Naive thymus-derived CD4-positive, alpha-beta T cell (primary cell): Measurements from ENCODE around the gene PEF1. TPM values are rescaled to one million over a fixed set of nuclear protein-coding genes. Genes with fewer than 3 reads are reported as not detected.
A peak's percentile ranks its signal among the peaks of the same experiment; 100 is the strongest.

ENCODE experiments used
- ATAC-seq: fragments of 150-1000 bp; cut with Tn5 transposase; 2 replicates; pipeline ENCODE4 v1.10.0; 2021; ENCODE audit warnings: mild to moderate bottlenecking, moderate library complexity
- CTCF ChIA-PET: fragments of 350-600 bp; sonication (Branson Sonifier 250); formaldehyde crosslinking; loops from one replicate; lab custom pipeline; 2021; ENCODE audit warnings: antibody characterized with exemption; lab: Charles Lee
- POLR2A ChIA-PET: fragments of 350-600 bp; sonication (Branson Sonifier 250); formaldehyde crosslinking; loops from one replicate; lab custom pipeline; 2021; ENCODE audit warnings: antibody characterized with exemption, inconsistent platforms; lab: Charles Lee
- DNase-seq, 9 donors: peaks; one replicate each; pipeline versions ENCODE4 v3.0.0 to v3.0.0-alpha.2; 2020 to 2022; ENCODE audit warnings: mixed read lengths in 1 of 9
- H3K27ac ChIP-seq: one replicate; pipeline ENCODE4 v1.7.0; 2013; ENCODE audit warnings: mild to moderate bottlenecking, low read depth, low read length, moderate library complexity
- H3K27me3 ChIP-seq, 2 donors: one replicate each; pipeline ENCODE4 v1.7.0; 2013; ENCODE audit warnings: low read length in 2 of 2, mild to moderate bottlenecking in 2 of 2, moderate library complexity in 2 of 2; ENCODE audit not compliant: control insufficient read depth in 2 of 2, insufficient read depth in 2 of 2
- H3K36me3 ChIP-seq, 3 experiments: 1 replicate in 2 of 3; 2 replicates in 1 of 3; pipeline ENCODE4 v1.7.0; 2013; ENCODE audit warnings: low read length in 3 of 3, mild to moderate bottlenecking in 3 of 3, moderate library complexity in 1 of 3; ENCODE audit not compliant: insufficient read depth in 3 of 3, control insufficient read depth in 2 of 3
- H3K4me1 ChIP-seq, 2 donors: one replicate each; pipeline ENCODE4 v1.7.0; 2013; ENCODE audit warnings: low read length in 2 of 2, mild to moderate bottlenecking in 2 of 2, moderate library complexity in 1 of 2; ENCODE audit not compliant: control insufficient read depth in 2 of 2, insufficient read depth in 2 of 2
- H3K4me3 ChIP-seq: 2 replicates; pipeline ENCODE4 v1.7.0; 2013; ENCODE audit warnings: mild to moderate bottlenecking, low read length
- H3K9me3 ChIP-seq, 3 experiments: 1 replicate in 2 of 3; 2 replicates in 1 of 3; pipeline ENCODE4 v1.7.0; 2013; ENCODE audit warnings: low read length in 3 of 3; ENCODE audit not compliant: control insufficient read depth in 2 of 3
- H3K27ac Mint-ChIP-seq, 9 donors: one replicate each; pipeline ENCODE4 v1.8.0; 2020 to 2022; ENCODE audit warnings: mixed read lengths in 9 of 9, mild to moderate bottlenecking in 8 of 9, moderate library complexity in 5 of 9, inconsistent platforms in 2 of 9
- H3K27me3 Mint-ChIP-seq, 5 donors: one replicate each; pipeline ENCODE4 v1.8.0; 2021 to 2022; ENCODE audit warnings: mixed read lengths in 5 of 5, mild to moderate bottlenecking in 1 of 5
- H3K36me3 Mint-ChIP-seq, 5 donors: one replicate each; pipeline ENCODE4 v1.8.0; 2020 to 2022; ENCODE audit warnings: mixed read lengths in 5 of 5, mild to moderate bottlenecking in 3 of 5, inconsistent platforms in 1 of 5
- H3K4me1 Mint-ChIP-seq, 7 donors: one replicate each; pipeline ENCODE4 v1.8.0; 2020 to 2022; ENCODE audit warnings: mixed read lengths in 7 of 7, mild to moderate bottlenecking in 3 of 7, inconsistent platforms in 1 of 7
- H3K4me3 Mint-ChIP-seq, 10 donors: one replicate each; pipeline ENCODE4 v1.8.0; 2020 to 2022; ENCODE audit warnings: mild to moderate bottlenecking in 10 of 10, mixed read lengths in 10 of 10, moderate library complexity in 6 of 10, inconsistent platforms in 2 of 10
- H3K9me3 Mint-ChIP-seq, 11 donors: one replicate each; pipeline ENCODE4 v1.8.0; 2020 to 2022; ENCODE audit warnings: mixed read lengths in 11 of 11, mild to moderate bottlenecking in 4 of 11, inconsistent platforms in 1 of 11, moderate library complexity in 1 of 11
- intact Hi-C, 2 donors: fragments of 100-400 bp; cut with micrococcal nuclease; formaldehyde crosslinking; loops; one replicate each; pipeline ENCODE4 v1.15.1; 2023
- polyA plus RNA-seq, 2 donors: library from polyadenylated mRNA; unstranded; fragments of 300-500 nt; fragmentation: Illumina TruSeq; gene quantifications; one replicate each; pipeline ENCODE4 v1.2.3, GENCODE V29; 2021
- total RNA-seq, 6 experiments: library from RNA in 5 of 6; stranded (reverse) in 5 of 6; gene quantifications; 1 replicate in 5 of 6; 2 replicates in 1 of 6; pipeline ENCODE4 v1.2.3 and lab custom pipeline; 2021 to 2026

Gene PEF1
- total and polyA plus RNA-seq, 7 experiments from 2014 or later: 37.7 to 87.7 (median 45.5) TPM

DNA sequence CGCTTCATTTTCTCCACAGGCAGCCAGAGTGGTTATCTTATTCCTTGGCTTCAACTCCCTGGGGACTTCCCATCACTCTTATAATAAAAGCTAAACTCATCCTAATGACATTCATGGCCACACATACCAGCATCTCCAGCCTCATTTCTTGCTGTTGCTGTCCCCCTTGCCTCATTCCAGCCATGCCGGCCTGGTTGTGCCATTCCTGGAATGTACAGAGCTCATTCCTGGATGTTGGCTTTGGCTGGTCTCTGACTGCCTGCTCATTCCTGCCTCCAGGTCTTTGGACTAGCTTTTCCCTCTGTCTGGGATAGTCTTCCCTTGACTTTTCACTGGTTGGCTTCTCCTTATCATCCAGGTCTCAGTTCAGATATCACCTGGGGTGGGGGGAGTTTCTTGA lies 2.4 kb upstream of the PEF1 start:
- peaks cover 0 to 4% (median 0%) of the 10 kb centered on the region in 11 donors for H3K9me3 Mint-ChIP-seq
- intact Hi-C loops: loop anchor here (5.0 to 10.0 kb wide), 5 partner anchors 288 to 690 kb away; partner anchors contain the start of genes PUM1 (in 2 of the 2), CCDC28B (in 1 of the 2), DCDC2B (in 1 of the 2) and IQCC (in 1 of the 2)
- peaks cover 0 to 4% (median 0%) of the 10 kb centered on the region in 5 donors for H3K27me3 Mint-ChIP-seq
- H3K36me3 Mint-ChIP-seq: no peaks in the 10 kb centered on the region
- ATAC-seq: no peak
- ChIA-PET CTCF (interaction anchor here (0.9 to 1.0 kb wide), 2 partner anchors 17 to 316 kb away, joined by 3 read pairs; no protein-coding TSS in a partner anchor), POLR2A (no interaction called here)
- Histone ChIP-seq H3K27ac (no peak overlapping the region), H3K36me3 (peaks cover 0 to 8% (median 0%) of the 10 kb centered on the region in 3 experiments), H3K9me3 (no peaks in the 10 kb centered on the region), H3K4me3 (no peak overlapping the region), H3K27me3 (no peaks in the 10 kb centered on the region), H3K4me1 (peaks cover 18 to 20% of the 10 kb centered on the region in 2 donors)
- no peak for DNase-seq
- H3K4me1 Mint-ChIP-seq: peaks cover 18 to 47% (median 40%) of the 10 kb centered on the region in 7 donors
- H3K4me3 Mint-ChIP-seq: peak overlapping the region in 9 of 10 donors; percentile 6 to 100 (median 46)
- peak overlapping the region in 7 of 9 donors; percentile 0 to 99 (median 24) for H3K27ac Mint-ChIP-seq

DNA sequence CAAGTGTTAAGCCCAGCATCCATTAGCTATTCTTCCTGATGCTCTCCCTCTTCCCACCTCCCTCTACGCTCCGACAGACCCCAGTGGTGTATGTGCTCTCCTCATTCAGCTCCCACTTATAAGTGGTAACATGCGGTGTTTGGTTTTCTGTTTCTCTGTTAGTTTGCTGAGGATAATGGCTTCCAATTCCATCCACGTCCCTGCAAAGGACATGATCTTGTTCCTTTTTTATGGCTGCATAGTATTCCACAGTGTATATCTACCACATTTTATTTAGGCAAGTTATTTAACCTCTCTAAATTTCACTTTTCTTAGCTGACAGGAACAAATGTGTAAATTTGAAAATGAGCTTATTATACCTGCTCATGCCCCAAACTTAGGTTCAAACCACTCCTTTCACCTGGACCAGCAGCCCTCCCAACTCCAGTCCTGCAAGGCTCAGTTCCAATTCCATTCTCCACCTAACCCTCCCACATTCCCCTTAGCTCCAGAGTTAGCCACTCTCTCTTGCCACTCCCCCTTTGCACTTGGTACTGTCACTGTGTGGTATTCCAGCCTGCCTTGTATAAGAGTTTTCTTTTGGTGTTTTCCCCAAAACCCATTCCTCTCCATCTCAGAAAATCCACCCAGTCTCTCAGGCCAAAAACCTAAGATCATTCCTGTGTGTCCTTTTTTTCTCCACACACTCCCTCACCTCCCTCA lies 1.7 kb upstream of the PEF1 start:
- Mint-ChIP-seq H3K9me3 (peaks cover 0 to 4% (median 0%) of the 10 kb centered on the region in 11 donors), H3K27ac (peak overlapping the region in 8 of 9 donors; percentile 55 to 100 (median 99)), H3K4me3 (peak overlapping the region; percentile 20 to 100 (median 98)), H3K4me1 (peaks cover 18 to 47% (median 40%) of the 10 kb centered on the region in 7 donors), H3K27me3 (peaks cover 0 to 2% (median 0%) of the 10 kb centered on the region in 5 donors), H3K36me3 (no peaks in the 10 kb centered on the region)
- H3K9me3 ChIP-seq: no peaks in the 10 kb centered on the region
- H3K27me3 ChIP-seq: no peaks in the 10 kb centered on the region
- DNase-seq: no peak
- ChIA-PET CTCF (interaction anchor here (0.9 to 1.0 kb wide), 2 partner anchors 18 to 317 kb away, joined by 3 read pairs; no protein-coding TSS in a partner anchor), POLR2A (no interaction called here)
- peaks cover 0 to 8% (median 0%) of the 10 kb centered on the region in 3 experiments for H3K36me3 ChIP-seq
- peaks cover 20 to 21% of the 10 kb centered on the region in 2 donors for H3K4me1 ChIP-seq
- ATAC-seq: no peak
- no peak overlapping the region for H3K27ac ChIP-seq
- no peak overlapping the region for H3K4me3 ChIP-seq
- intact Hi-C loops: loop anchor here (5.0 to 10.0 kb wide), 5 partner anchors 288 to 691 kb away; partner anchors contain the start of genes PUM1 (in 2 of the 2), CCDC28B (in 1 of the 2), DCDC2B (in 1 of the 2) and IQCC (in 1 of the 2)

DNA sequence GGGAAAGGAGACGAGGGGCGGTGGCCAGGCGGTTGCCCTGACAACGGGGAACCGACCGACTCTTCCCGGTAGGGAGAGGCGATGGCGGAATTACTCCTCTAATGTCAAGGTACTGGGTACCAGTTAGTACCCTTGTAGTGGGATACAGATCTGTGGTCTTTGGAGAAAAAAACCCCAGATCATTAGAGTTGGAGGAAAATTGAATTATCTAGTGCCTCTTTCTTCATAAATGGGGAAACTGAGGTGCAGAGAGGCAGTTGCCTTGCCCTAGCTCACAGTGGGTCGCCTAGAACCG lies 545 bp upstream of the PEF1 start:
- Mint-ChIP-seq H3K9me3 (peaks cover 0 to 4% (median 0%) of the 10 kb centered on the region in 11 donors), H3K27ac (peak overlapping the region; percentile 98 to 100 (median 99)), H3K27me3 (no peaks in the 10 kb centered on the region), H3K4me1 (peaks cover 18 to 47% (median 40%) of the 10 kb centered on the region in 7 donors), H3K4me3 (peak overlapping the region; percentile 92 to 100 (median 98)), H3K36me3 (no peaks in the 10 kb centered on the region)
- Histone ChIP-seq H3K4me1 (peaks cover 22 to 28% of the 10 kb centered on the region in 2 donors), H3K27me3 (no peaks in the 10 kb centered on the region), H3K4me3 (peak overlapping the region; percentile 91), H3K36me3 (peaks cover 0 to 8% (median 0%) of the 10 kb centered on the region in 3 experiments), H3K9me3 (no peaks in the 10 kb centered on the region), H3K27ac (peak overlapping the region; percentile 98)
- no peak for ATAC-seq
- intact Hi-C loops: loop anchor here (1.0 to 10.0 kb wide), 12 partner anchors 144 to 1172 kb away; partner anchors contain the start of genes PUM1 (in 2 of the 2), RBBP4 (in 2 of the 2), TMEM39B (in 2 of the 2) and ZBTB8OS (in 2 of the 2)
- ChIA-PET POLR2A (interaction anchor here (0.6 to 1.9 kb wide), 7 partner anchors 139 to 1061 kb away, joined by 3 to 6 read pairs (median 4); partner anchors contain the start of genes BSDC1, PTP4A2, SNRNP40 and ZCCHC17), CTCF (interaction anchor here (0.8 to 1.0 kb wide), 2 partner anchors 19 to 144 kb away, joined by 3 to 4 read pairs; no protein-coding TSS in a partner anchor)
- DNase-seq: no peak

DNA sequence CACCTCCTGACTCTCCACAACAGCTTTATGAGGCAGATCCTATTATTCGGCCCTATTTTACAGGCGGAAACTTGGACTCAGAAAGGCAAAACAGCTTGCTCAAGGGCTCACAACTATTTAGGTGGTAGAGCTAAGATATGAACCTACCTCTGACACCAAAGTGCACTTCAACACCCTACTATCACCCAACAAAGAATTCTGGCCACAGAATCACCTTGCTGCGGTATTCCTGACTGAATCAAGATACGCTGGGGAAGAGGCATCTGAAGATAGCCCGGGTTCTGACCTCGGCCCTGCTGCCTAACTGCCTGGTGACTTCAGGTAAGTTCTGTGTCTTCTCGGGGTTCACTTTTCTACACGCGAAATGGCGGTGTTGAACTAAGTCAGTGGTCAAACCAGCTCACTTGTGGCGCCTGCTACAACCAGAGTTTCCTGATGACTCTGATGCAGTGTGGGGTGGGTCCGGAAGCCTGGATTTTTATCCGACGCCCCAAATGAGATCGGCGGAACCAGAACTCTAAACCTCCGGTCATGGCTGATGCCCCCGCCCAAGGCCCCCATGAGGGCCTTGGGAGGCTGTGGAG lies 608 bp downstream of the PEF1 start:
- peaks cover 0 to 4% (median 0%) of the 10 kb centered on the region in 11 donors for H3K9me3 Mint-ChIP-seq
- H3K4me1 Mint-ChIP-seq: peaks cover 18 to 47% (median 40%) of the 10 kb centered on the region in 7 donors
- ChIA-PET POLR2A (interaction anchor here (0.6 to 1.9 kb wide), 5 partner anchors 145 to 755 kb away, joined by 4 to 6 read pairs (median 5); partner anchors contain the start of genes BSDC1 and PTP4A2), CTCF (interaction anchor here (0.6 to 2.0 kb wide), 2 partner anchors 145 to 1483 kb away, joined by 4 read pairs; no protein-coding TSS in a partner anchor)
- DNase-seq (peak in 1 of 9 donors; percentile 7), ATAC-seq (peak; percentile 66)
- no peaks in the 10 kb centered on the region for H3K27me3 ChIP-seq
- H3K27me3 Mint-ChIP-seq: no peaks in the 10 kb centered on the region
- H3K36me3 Mint-ChIP-seq: no peaks in the 10 kb centered on the region
- intact Hi-C loops: loop anchor here (1.0 to 10.0 kb wide), 12 partner anchors 144 to 1483 kb away; partner anchors contain the start of genes KHDRBS1 (in 2 of the 2), PUM1 (in 2 of the 2), RBBP4 (in 2 of the 2) and TMEM39B (in 2 of the 2)
- peak overlapping the region; percentile 92 to 100 (median 98) for H3K4me3 Mint-ChIP-seq
- H3K4me1 ChIP-seq: peaks cover 31 to 37% of the 10 kb centered on the region in 2 donors
- H3K9me3 ChIP-seq: no peaks in the 10 kb centered on the region
- peak overlapping the region; percentile 98 for H3K27ac ChIP-seq
- H3K36me3 ChIP-seq: peaks cover 0 to 15% (median 0%) of the 10 kb centered on the region in 3 experiments
- H3K27ac Mint-ChIP-seq: peak overlapping the region; percentile 98 to 100 (median 99)
- peak overlapping the region; percentile 91 for H3K4me3 ChIP-seq

DNA sequence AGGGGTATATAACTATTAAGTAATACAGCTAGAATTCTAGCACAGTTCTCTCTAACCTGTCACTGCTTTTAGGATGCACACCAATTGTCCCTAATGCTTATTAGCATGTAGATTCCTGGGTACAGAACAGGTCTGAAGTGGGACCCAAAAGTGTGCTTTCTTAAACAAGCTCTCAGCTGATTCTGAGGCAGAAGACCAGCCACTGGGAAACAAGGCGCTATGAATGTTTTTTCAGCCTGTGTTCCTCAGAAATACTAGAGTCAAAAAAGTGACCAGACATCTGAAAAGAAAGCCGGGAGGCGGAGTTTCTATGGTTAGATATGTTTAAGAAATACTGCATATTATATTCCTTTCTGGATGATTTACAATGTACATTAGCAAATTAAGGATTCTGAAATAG lies 1.8 kb downstream of the PEF1 start:
- DNase-seq: no peak
- peaks cover 0 to 19% (median 4%) of the 10 kb centered on the region in 3 experiments for H3K36me3 ChIP-seq
- no peaks in the 10 kb centered on the region for H3K9me3 ChIP-seq
- Mint-ChIP-seq H3K27me3 (no peaks in the 10 kb centered on the region), H3K9me3 (peaks cover 0 to 4% (median 0%) of the 10 kb centered on the region in 11 donors), H3K4me1 (peaks cover 26 to 47% (median 40%) of the 10 kb centered on the region in 7 donors), H3K27ac (peak overlapping the region in 2 of 9 donors; percentile 15 to 69), H3K36me3 (no peaks in the 10 kb centered on the region), H3K4me3 (peak overlapping the region in 4 of 10 donors; percentile 32 to 100 (median 70))
- no peak overlapping the region for H3K4me3 ChIP-seq
- POLR2A ChIA-PET: interaction anchor here (0.6 to 1.2 kb wide), 3 partner anchors 10 to 467 kb away, joined by 3 read pairs; no protein-coding TSS in a partner anchor
- no peaks in the 10 kb centered on the region for H3K27me3 ChIP-seq
- no peak for ATAC-seq
- H3K27ac ChIP-seq: no peak overlapping the region
- intact Hi-C loops: loop anchor here (5.0 to 10.0 kb wide), 4 partner anchors 292 to 1484 kb away; partner anchors contain the start of genes PUM1 (in 2 of the 2), CCDC28B (in 1 of the 2), DCDC2B (in 1 of the 2) and IQCC (in 1 of the 2)
- peaks cover 31 to 42% of the 10 kb centered on the region in 2 donors for H3K4me1 ChIP-seq
- CTCF ChIA-PET: interaction anchor here (2.0 kb wide), 1 partner anchor 146 kb away, joined by 4 read pairs; no protein-coding TSS in a partner anchor
